Retina (tissue), 1 donor: ENCODE results near the gene THSD7A.

Source experiments
- DNase-seq: peaks from one replicate; pipeline ENCODE4 v3.0.0-alpha.2; 2016

THSD7A gene

GRCh38 chr7:11702938-11703337 lies 129.1 kb downstream of the THSD7A start:
- peak; percentile 35 for DNase-seq

GRCh38 chr7:11701829-11702560 lies 130.0 kb downstream of the THSD7A start:
- DNase-seq = peak; percentile 28

- no peak for DNase-seq
These were observed 132.3 kb downstream of the THSD7A start for GRCh38 chr7:11699666-11700065.

- no peak for DNase-seq
These were observed 133.6 kb downstream of the THSD7A start for GRCh38 chr7:11698384-11698871.

GRCh38 chr7:11690395-11690794 lies 141.6 kb downstream of the THSD7A start:
- DNase-seq = no peak

GRCh38 chr7:11689096-11689495 lies 142.9 kb downstream of the THSD7A start:
- DNase-seq = no peak

DNA sequence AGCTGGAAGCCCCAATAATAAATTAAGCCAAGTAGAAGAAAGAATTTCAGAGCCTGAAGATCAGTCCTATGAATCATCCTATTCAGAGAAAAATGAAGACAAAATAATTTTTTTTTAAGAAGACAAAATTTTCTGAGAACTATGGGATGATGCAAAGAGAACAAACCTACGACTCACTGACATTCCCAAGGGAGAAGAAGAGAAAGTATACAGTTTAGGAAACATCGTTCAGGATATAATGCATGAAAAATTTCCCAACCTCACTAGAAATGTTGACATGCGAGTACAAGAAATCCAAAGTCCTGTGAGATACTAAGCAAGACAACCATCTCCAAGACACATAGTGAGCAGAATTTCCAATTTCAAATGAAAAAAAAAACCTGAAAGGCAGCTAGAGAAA lies 150.5 kb downstream of the THSD7A start:
- no peak for DNase-seq

DNA sequence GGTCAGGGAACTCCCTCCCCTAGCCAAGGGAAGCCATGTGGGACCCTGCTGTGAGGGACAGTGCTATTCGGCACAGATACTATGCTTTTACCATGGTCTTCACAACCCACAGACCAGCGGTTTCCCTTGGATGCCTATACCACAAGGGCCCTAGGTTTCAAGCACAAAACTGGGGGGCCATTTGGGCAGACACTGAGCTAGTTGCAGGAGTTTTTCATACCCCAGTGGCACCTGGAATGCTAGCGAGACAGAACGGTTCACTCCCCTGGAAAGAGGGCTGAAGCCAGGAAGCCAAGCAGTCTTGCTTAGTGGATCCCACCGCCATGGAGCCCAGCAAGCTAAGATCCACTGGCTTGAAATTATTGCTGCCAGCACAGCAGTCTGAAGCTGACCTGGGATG lies 156.8 kb downstream of the THSD7A start:
- no peak for DNase-seq

GRCh38 chr7:11668727-11669126 lies 163.3 kb downstream of the THSD7A start:
- DNase-seq = no peak

DNA sequence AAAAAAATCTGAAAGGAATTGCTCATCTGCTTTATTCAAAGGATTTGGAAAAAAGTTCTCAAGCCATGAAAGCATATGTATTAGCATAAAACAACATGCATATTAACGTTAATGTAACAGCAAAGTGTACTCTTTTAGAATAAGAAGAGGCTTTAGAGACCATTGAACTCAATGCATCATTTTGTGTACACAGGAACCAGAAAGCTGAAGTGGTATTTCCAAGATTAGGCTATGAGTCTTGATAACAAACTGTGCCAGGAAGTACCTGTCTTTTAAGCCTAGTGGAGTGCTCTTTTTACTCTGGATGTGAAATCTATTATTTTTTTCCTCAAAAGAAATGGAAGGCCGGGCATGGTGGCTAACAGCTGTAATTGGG lies 164.2 kb downstream of the THSD7A start:
- no peak for DNase-seq

GRCh38 chr7:11667071-11667809 lies 164.8 kb downstream of the THSD7A start:
- DNase-seq = no peak

DNA sequence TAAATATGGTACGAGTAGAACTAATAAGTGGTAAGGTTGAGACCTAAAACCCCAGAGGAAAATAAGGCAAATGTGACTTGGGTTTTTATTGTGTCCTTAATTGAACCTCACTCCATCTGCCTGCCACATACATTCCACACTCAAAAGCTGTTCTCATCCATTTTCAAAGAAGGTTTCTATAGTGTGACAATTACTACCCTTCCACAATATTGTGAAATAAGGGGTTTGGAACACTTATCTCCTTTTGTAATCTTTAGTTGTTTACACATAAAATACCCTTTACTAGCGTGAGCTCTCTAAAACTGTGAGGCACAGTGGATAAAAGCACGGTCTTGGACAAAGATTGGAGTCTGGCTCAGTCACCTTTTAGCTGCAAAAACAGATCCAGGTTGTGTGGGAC lies 166.6 kb downstream of the THSD7A start:
- DNase-seq = no peak

GRCh38 chr7:11655642-11656041 lies 176.4 kb downstream of the THSD7A start:
- no peak for DNase-seq

DNA sequence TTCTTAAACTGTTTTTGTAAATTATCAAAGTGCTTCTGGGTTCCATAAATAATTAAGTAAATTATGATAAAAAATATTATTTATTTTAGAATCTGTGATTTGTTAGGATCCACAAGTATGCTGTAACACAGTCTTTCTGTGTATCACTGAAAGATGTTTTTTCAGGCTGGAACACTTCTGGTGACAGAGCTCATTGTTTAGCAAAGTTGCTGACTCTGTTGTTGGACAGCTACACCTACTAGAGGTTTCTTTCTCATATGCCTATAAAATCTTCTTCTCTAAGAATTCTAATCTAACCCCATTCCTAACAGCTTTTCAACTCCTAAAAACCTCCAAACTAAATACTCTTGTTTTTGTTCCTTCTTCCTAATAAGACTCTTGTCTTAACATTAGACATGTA lies 176.8 kb downstream of the THSD7A start:
- no peak for DNase-seq

- DNase-seq = no peak
These were observed 181.5 kb downstream of the THSD7A start for GRCh38 chr7:11650500-11650899.

- DNase-seq = no peak
These were observed 182.0 kb downstream of the THSD7A start for GRCh38 chr7:11650030-11650429.

GRCh38 chr7:11648980-11649379 lies 183.0 kb downstream of the THSD7A start:
- no peak for DNase-seq

- DNase-seq = no peak
These were observed 183.9 kb downstream of the THSD7A start for GRCh38 chr7:11648101-11648500.

DNA sequence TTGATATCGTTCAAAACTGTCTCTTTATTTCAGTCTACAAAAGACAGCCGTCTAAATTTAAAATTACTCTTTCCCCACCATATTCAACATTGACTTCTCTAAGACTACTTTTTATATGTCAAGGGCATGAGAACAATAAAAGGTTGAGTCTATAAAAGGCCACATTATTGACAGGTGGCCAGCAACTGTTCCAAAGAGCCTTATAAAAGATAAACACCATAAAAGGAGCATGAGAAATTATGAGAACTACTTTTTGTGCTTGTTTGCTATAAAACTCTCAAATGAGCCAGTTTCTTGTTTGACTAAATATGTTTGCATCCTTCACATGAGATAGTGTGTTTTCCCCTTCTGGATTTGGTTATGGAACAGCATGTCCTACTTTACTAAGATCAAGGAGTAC lies 189.2 kb downstream of the THSD7A start:
- no peak for DNase-seq

GRCh38 chr7:11642276-11642675 lies 189.7 kb downstream of the THSD7A start:
- DNase-seq = no peak

DNA sequence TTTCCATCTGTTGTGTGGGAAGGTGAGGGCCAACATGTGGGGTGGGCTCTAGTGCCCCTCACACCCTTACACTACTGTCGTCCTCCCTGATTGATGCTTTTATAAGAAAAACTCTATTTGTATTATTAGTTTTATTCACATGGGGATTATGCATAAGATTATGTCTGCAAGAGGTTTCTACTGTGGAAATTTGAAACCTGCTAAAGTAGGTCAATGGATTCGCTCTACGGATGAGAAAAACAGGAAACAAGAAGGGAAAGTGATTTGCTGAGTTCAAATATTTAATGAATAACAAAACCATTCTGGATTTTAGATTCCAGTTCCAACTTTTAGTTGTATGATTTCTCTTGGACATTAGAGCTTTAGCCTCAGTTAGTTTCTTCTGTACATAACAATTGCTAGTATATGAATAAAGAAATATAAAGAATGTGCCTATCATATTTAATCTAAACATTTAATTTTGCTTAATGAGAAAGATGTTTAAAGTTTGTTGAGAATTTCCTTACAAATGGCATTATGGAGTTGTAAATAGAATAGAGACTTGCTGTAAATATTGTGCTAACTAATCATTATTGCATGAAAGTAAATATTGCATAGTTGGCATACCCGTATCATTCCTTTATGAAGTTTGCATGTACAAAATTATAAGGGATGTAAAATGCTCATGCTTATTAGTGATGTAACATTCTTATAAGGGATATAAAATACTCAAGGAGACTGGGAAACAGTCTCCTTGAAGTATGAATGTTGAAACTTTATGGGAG lies 193.8 kb downstream of the THSD7A start:
- no peak for DNase-seq

- DNase-seq = no peak
These were observed 195.7 kb downstream of the THSD7A start for GRCh38 chr7:11636274-11636673.

GRCh38 chr7:11633310-11633709 lies 198.7 kb downstream of the THSD7A start:
- DNase-seq = peak; percentile 38

GRCh38 chr7:11630355-11630754 lies 201.6 kb downstream of the THSD7A start:
- no peak for DNase-seq
